ENCODE data around the gene FAM237B.

- TF ChIP-seq CTCF (IDR thresholded peaks at IDR 0.05) (no peak), ZNF138 (CRISPR knock-in tag; conservative IDR thresholded peaks at IDR 0.05) (no peak), KAT7 (CRISPR knock-in tag; IDR thresholded peaks at IDR 0.05; ENCODE audit: borderline replicate concordance) (no peak), RELA (CRISPR knock-in tag; IDR thresholded peaks at IDR 0.05; ENCODE audit: borderline replicate concordance) (no peak), GTF2I (CRISPR knock-in tag; conservative IDR thresholded peaks at IDR 0.05) (no peak), AFF4 (CRISPR knock-in tag; IDR thresholded peaks at IDR 0.05; ENCODE audit: borderline replicate concordance) (no peak), JUN (CRISPR knock-in tag; IDR thresholded peaks at IDR 0.05) (no peak)
Measured at GRCh38 chr7:90290244-90291113, 30.6 kb downstream of the FAM237B start.
